HG03039 (cell line): ENCODE data around the gene BPHL.
"Not testable (repeated sequence)": the region's sequence is repeated elsewhere in the genome, so short reads cannot be mapped to it uniquely, and the experiment has no call there.

Source experiments
- ATAC-seq: cut with Tn5 transposase; IDR thresholded peaks from one replicate; pipeline ENCODE4 v1.9.1; 2021; ENCODE audit warnings: mild to moderate bottlenecking, moderate library complexity; ENCODE audit not compliant: unreplicated experiment

Gene BPHL

GRCh38 chr6:3118353-3119039 is at the start of gene BPHL:
Gene BPHL (plus strand): TSS chr6:3118711. CDS start chr6:3118741, 30 bp downstream.
- ATAC-seq, result peak; percentile 84

GRCh38 chr6:3071568-3071967 is 46.9 kb upstream of the BPHL start:
- ATAC-seq, result no peak

GRCh38 chr6:3072798-3073197 is 45.7 kb upstream of the BPHL start:
- ATAC-seq, result no peak

GRCh38 chr6:3073382-3073781 is 45.1 kb upstream of the BPHL start:
- ATAC-seq, result no peak

- ATAC-seq, result no peak
Measured at GRCh38 chr6:3075772-3076113, 42.8 kb upstream of the BPHL start.

GRCh38 chr6:3076320-3076719 is 42.2 kb upstream of the BPHL start:
- no peak for ATAC-seq

- ATAC-seq, result no peak
Measured at GRCh38 chr6:3077430-3077829, 41.1 kb upstream of the BPHL start.

GRCh38 chr6:3078952-3079351 is 39.6 kb upstream of the BPHL start:
- not testable (repeated sequence) for ATAC-seq

- no peak for ATAC-seq
Measured at GRCh38 chr6:3079682-3080081, 38.8 kb upstream of the BPHL start.

- ATAC-seq, result no peak
Measured at GRCh38 chr6:3081960-3082359, 36.6 kb upstream of the BPHL start.

GRCh38 chr6:3085074-3085473 is 33.4 kb upstream of the BPHL start:
- ATAC-seq, result no peak

- ATAC-seq, result no peak
Measured at GRCh38 chr6:3086282-3086946, 32.1 kb upstream of the BPHL start.

- no peak for ATAC-seq
Measured at GRCh38 chr6:3088446-3088845, 30.1 kb upstream of the BPHL start.

- no peak for ATAC-seq
Measured at GRCh38 chr6:3088968-3089367, 29.5 kb upstream of the BPHL start.

GRCh38 chr6:3090013-3090412 is 28.5 kb upstream of the BPHL start:
- ATAC-seq, result no peak

GRCh38 chr6:3094815-3095214 is 23.7 kb upstream of the BPHL start:
- no peak for ATAC-seq

GRCh38 chr6:3102875-3103274 is 15.6 kb upstream of the BPHL start:
- ATAC-seq, result no peak

GRCh38 chr6:3108746-3109414 is 9.6 kb upstream of the BPHL start:
- no peak for ATAC-seq

GRCh38 chr6:3109761-3110160 is 8.8 kb upstream of the BPHL start:
- ATAC-seq, result no peak

GRCh38 chr6:3114377-3114776 is 4.1 kb upstream of the BPHL start:
- ATAC-seq, result no peak

GRCh38 chr6:3117912-3118352 is 579 bp upstream of the BPHL start:
- ATAC-seq, result no peak

GRCh38 chr6:3119040-3119723 is 671 bp downstream of the BPHL start:
- peak; percentile 20 for ATAC-seq
